HepG2 (cell line): Measurements from ENCODE around the gene CRLF1. TPM values are rescaled to one million over a fixed set of nuclear protein-coding genes. Genes with fewer than 3 reads are reported as not detected.

Experiments
- CREM ChIP-seq, 2 experiments: sonication (generic) in 1 of 2; formaldehyde crosslinking in 1 of 2; IDR thresholded peaks; 2 replicates each; pipeline versions ENCODE4 v1.4.0 to v1.6.1; 2016 to 2020; ENCODE audit warnings: antibody characterized with exemption in 1 of 2, mild to moderate bottlenecking in 1 of 2, missing genetic modification reagents in 1 of 2
- CSRNP2 ChIP-seq: sonication (generic); formaldehyde crosslinking; conservative IDR thresholded peaks from 2 replicates; pipeline ENCODE4 v1.8.0; 2022; ENCODE audit warnings: low read depth, missing genetic modification reagents
- FOSL1 ChIP-seq: sonication (generic); formaldehyde crosslinking; IDR thresholded peaks from 2 replicates; pipeline ENCODE4 v1.9.0; 2021; ENCODE audit warnings: missing genetic modification reagents, borderline replicate concordance
- FOXA3 ChIP-seq: IDR thresholded peaks from 2 replicates; pipeline ENCODE4 v1.6.1; 2016; ENCODE audit warnings: missing genetic modification reagents, missing compliant biosample characterization
- MTF1 ChIP-seq: sonication (generic); formaldehyde crosslinking; IDR thresholded peaks from 2 replicates; pipeline ENCODE4 v1.5.0; 2020; ENCODE audit warnings: missing genetic modification reagents
- NONO ChIP-seq, 2 experiments: fragments of 450-650 bp in 1 of 2; sonication (generic) in 1 of 2; formaldehyde crosslinking in 1 of 2; IDR thresholded peaks in 1 of 2; conservative IDR thresholded peaks in 1 of 2; 2 replicates each; pipeline versions ENCODE4 v1.6.1 to v1.8.0; 2017 to 2022; ENCODE audit warnings: mild to moderate bottlenecking in 1 of 2, missing genetic modification reagents in 1 of 2, moderate library complexity in 1 of 2
- RXRB ChIP-seq: IDR thresholded peaks from 2 replicates; pipeline ENCODE4 v1.6.1; 2016; ENCODE audit warnings: borderline replicate concordance, missing genetic modification reagents, missing compliant biosample characterization
- SMAD9 ChIP-seq: sonication (generic); formaldehyde crosslinking; IDR thresholded peaks from 2 replicates; pipeline ENCODE4 v1.5.1; 2020; ENCODE audit warnings: mild to moderate bottlenecking, missing genetic modification reagents
- U2AF2 ChIP-seq: fragments of 200-400 bp; formaldehyde crosslinking; IDR thresholded peaks from 2 replicates; pipeline ENCODE4 v1.6.1; 2017; ENCODE audit warnings: low read depth, mild to moderate bottlenecking, low read length
- ZBTB38 ChIP-seq: sonication (generic); formaldehyde crosslinking; IDR thresholded peaks from 2 replicates; pipeline ENCODE4 v1.5.1; 2020; ENCODE audit warnings: mild to moderate bottlenecking, missing genetic modification reagents
- ZFP90 ChIP-seq: sonication (generic); formaldehyde crosslinking; IDR thresholded peaks from 2 replicates; pipeline ENCODE4 v1.8.0; 2022; ENCODE audit warnings: missing genetic modification reagents, mild to moderate bottlenecking, inconsistent platforms, borderline replicate concordance
- ZNF276 ChIP-seq: sonication (generic); formaldehyde crosslinking; IDR thresholded peaks from 2 replicates; pipeline ENCODE4 v1.4.0; 2020; ENCODE audit warnings: mild to moderate bottlenecking, low read depth, missing genetic modification reagents
- ZNF446 ChIP-seq: sonication (generic); formaldehyde crosslinking; IDR thresholded peaks from 2 replicates; pipeline ENCODE4 v1.5.0; 2020; ENCODE audit warnings: mild to moderate bottlenecking, missing genetic modification reagents
- ZNF569 ChIP-seq: sonication (generic); formaldehyde crosslinking; IDR thresholded peaks from 2 replicates; pipeline ENCODE4 v1.5.0; 2020; ENCODE audit warnings: mild to moderate bottlenecking, missing genetic modification reagents, moderate library complexity, borderline replicate concordance
- ZNF773 ChIP-seq: sonication (generic); formaldehyde crosslinking; IDR thresholded peaks from 2 replicates; pipeline ENCODE4 v1.4.0; 2020; ENCODE audit warnings: missing genetic modification reagents, borderline replicate concordance
- ZNF780A ChIP-seq: sonication (generic); formaldehyde crosslinking; IDR thresholded peaks from 2 replicates; pipeline ENCODE4 v1.8.0; 2022; ENCODE audit warnings: mild to moderate bottlenecking, missing genetic modification reagents, moderate library complexity
- polyA plus RNA-seq, 8 experiments: library from polyadenylated mRNA; depleted of rRNA in 3 of 8; stranded (reverse) in 7 of 8; unstranded in 1 of 8; fragments of >200 nt; fragmentation: Illumina TruSeq in 4 of 8; extraction: Trizol in 4 of 8; gene quantifications; 2 replicates each; pipeline versions ENCODE4 v1.2.1 to v1.2.3, GENCODE V29; 2011 to 2016; ENCODE audit warnings: low read depth in 4 of 8, missing spikeins in 1 of 8, mixed read lengths in 1 of 8; ENCODE audit not compliant: insufficient read depth in 1 of 8
- total RNA-seq, 5 experiments: library from RNA; depleted of rRNA; stranded (reverse); fragments of >200 nt; fragmentation: Illumina TruSeq; extraction: Trizol; gene quantifications; 2 replicates each; pipeline ENCODE4 v1.2.3, GENCODE V29; 2016; ENCODE audit warnings: low read depth in 1 of 5
- TF ChIP-seq, protein P1 (sequence below): sonication (generic); formaldehyde crosslinking; IDR thresholded peaks from 2 replicates; pipeline ENCODE4 v1.4.0; 2020; ENCODE audit warnings: missing genetic modification reagents
- TF ChIP-seq, protein P2 (sequence below): sonication (generic); formaldehyde crosslinking; IDR thresholded peaks from 2 replicates; pipeline ENCODE4 v1.4.0; 2020; ENCODE audit warnings: mild to moderate bottlenecking, missing genetic modification reagents

CRLF1 gene
- total and polyA plus RNA-seq, 2 of the 13 experiments (the other 11 are each of a cell fraction or from before 2014, with no cell fraction given), result 217 to 296 TPM

- TF ChIP-seq, protein P1, sequence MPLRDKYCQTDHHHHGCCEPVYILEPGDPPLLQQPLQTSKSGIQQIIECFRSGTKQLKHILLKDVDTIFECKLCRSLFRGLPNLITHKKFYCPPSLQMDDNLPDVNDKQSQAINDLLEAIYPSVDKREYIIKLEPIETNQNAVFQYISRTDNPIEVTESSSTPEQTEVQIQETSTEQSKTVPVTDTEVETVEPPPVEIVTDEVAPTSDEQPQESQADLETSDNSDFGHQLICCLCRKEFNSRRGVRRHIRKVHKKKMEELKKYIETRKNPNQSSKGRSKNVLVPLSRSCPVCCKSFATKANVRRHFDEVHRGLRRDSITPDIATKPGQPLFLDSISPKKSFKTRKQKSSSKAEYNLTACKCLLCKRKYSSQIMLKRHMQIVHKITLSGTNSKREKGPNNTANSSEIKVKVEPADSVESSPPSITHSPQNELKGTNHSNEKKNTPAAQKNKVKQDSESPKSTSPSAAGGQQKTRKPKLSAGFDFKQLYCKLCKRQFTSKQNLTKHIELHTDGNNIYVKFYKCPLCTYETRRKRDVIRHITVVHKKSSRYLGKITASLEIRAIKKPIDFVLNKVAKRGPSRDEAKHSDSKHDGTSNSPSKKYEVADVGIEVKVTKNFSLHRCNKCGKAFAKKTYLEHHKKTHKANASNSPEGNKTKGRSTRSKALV (CRISPR knock-in tag), result 0 out of 2 replicates have a peak, but pooled peaks have one; percentile 45
- TF ChIP-seq RXRB (CRISPR knock-in tag) (peak; percentile 82; the same call in 1 of the 2 replicates), ZNF569 (peak; percentile 62; the same call in 1 of the 2 replicates), ZNF276 (CRISPR knock-in tag) (peak; percentile 92; the same call in 1 of the 2 replicates), CREM (IDR thresholded peaks at IDR 0.05) (peak; percentile 94), CREM (CRISPR knock-in tag; IDR thresholded peaks at IDR 0.05) (peak; percentile 73), MTF1 (no peak; the same call in 1 of the 2 replicates), FOXA3 (CRISPR knock-in tag) (peak; percentile 87), FOSL1 (CRISPR knock-in tag) (no peak), CSRNP2 (CRISPR knock-in tag) (no peak), U2AF2 (no peak), ZNF446 (CRISPR knock-in tag) (no peak), NONO (IDR thresholded peaks at IDR 0.05) (no peak), NONO (CRISPR knock-in tag; conservative IDR thresholded peaks at IDR 0.05) (peak; percentile 99), SMAD9 (CRISPR knock-in tag) (no peak), ZBTB38 (CRISPR knock-in tag) (peak; percentile 87), ZNF773 (no peak), ZNF780A (CRISPR knock-in tag) (0 out of 2 replicates have a peak, but pooled peaks have one; percentile 67), ZFP90 (CRISPR knock-in tag) (0 out of 2 replicates have a peak, but pooled peaks have one; percentile 17)
- TF ChIP-seq, protein P2, sequence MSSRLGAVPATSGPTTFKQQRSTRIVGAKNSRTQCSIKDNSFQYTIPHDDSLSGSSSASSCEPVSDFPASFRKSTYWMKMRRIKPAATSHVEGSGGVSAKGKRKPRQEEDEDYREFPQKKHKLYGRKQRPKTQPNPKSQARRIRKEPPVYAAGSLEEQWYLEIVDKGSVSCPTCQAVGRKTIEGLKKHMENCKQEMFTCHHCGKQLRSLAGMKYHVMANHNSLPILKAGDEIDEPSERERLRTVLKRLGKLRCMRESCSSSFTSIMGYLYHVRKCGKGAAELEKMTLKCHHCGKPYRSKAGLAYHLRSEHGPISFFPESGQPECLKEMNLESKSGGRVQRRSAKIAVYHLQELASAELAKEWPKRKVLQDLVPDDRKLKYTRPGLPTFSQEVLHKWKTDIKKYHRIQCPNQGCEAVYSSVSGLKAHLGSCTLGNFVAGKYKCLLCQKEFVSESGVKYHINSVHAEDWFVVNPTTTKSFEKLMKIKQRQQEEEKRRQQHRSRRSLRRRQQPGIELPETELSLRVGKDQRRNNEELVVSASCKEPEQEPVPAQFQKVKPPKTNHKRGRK (CRISPR knock-in tag), result no peak
These were observed 34.8 kb downstream of the CRLF1 start, which contains the start of gene UBA52 (continued) for GRCh38 chr19:18571564-18572344.
